ENCODE data around the gene SLC4A9.

DNA sequence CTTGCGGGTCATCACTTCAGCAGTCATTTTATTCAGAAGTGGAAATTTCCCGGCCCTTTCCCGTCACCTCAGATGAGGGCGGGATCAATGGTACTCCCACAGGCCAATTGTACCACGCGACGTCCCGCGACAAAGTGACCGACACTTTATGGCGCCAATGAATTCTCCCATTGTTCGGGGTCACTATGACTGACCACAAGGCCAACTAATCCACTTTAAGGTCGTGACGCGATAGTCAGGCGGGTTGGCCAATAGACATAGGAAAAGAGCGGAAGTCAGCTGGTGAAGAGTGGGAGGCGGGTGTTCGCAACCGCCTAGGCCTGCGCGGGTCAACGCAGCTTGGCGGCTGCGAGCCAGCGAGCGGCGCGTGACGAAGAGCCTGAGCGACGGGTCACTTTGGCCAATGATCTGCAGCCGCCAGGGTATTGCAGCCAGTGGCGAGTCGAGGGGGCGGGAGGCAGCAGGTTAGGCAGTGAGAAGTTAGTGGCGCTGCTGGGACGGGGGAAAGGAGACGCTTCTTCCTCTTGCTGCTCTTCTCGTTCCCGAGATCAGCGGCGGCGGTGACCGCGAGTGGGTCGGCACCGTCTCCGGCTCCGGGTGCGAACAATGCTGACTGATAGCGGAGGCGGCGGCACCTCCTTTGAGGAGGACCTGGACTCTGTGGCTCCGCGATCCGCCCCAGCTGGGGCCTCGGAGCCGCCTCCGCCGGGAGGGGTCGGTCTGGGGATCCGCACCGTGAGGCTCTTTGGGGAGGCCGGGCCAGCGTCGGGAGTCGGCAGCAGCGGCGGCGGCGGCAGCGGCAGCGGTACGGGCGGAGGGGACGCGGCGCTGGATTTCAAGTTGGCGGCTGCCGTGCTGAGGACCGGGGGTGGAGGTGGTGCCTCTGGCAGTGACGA, 41.6 kb downstream of the SLC4A9 start, which contains the start of gene ANKHD1:
- peak; percentile 39; the same call in 1 of the 2 replicates for TF ChIP-seq ELF4 (IDR thresholded peaks at IDR 0.05)
- no peak for TF ChIP-seq FOXM1 (IDR thresholded peaks at IDR 0.05; ENCODE audit: borderline replicate concordance)
- no peak for TF ChIP-seq NFRKB (IDR thresholded peaks at IDR 0.05)
- TF ChIP-seq HDGF (IDR thresholded peaks at IDR 0.05; ENCODE audit: borderline replicate concordance), result no peak
- TF ChIP-seq, protein P1, sequence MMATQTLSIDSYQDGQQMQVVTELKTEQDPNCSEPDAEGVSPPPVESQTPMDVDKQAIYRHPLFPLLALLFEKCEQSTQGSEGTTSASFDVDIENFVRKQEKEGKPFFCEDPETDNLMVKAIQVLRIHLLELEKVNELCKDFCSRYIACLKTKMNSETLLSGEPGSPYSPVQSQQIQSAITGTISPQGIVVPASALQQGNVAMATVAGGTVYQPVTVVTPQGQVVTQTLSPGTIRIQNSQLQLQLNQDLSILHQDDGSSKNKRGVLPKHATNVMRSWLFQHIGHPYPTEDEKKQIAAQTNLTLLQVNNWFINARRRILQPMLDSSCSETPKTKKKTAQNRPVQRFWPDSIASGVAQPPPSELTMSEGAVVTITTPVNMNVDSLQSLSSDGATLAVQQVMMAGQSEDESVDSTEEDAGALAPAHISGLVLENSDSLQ (IDR thresholded peaks at IDR 0.05), result peak; percentile 100

Measured in HEK293T (cell line).